Measurements from ENCODE around the gene ANKRD9. TPM values are rescaled to one million over a fixed set of nuclear protein-coding genes. Genes with fewer than 3 reads are reported as not detected.

The ANKRD9 gene
- total RNA-seq, 4 donors from 2014 or later = 171 to 504 (median 319) TPM

GRCh38 chr14:102518063-102518648 lies 8.6 kb upstream of the ANKRD9 start:
- no peaks in the 10 kb centered on the region for H3K9me3 ChIP-seq
- in situ Hi-C loops (cut with MboI; ENCODE audit: low pct_ligation_motif_present in 1 of 4, low pct_unique_long_range_greater_than_20kb in 1 of 4, low sequenced_read_pairs in 3 of 4) (loop anchor here (5.0 to 25.0 kb wide), 4 partner anchors 76 to 156 kb away; partner anchors contain the start of genes CINP (in 1 of the 4) and TECPR2 (in 1 of the 4)), intact Hi-C loops (cut with DNase I; ENCODE audit: low total_unique reads) (no loop called here)
- H3K4me3 ChIP-seq = no peak overlapping the region
- WGBS, 2 donors (ENCODE audit: low coverage in 1 of 2) = 84% methylated on average over 8 of the region's 8 CpGs; no CpG with 5 or more reads in 1 of the 2 donors
- no peak for DNase-seq
- no peaks in the 10 kb centered on the region for H3K36me3 ChIP-seq
- H3K4me1 ChIP-seq = peaks cover 4 to 12% (median 9%) of the 10 kb centered on the region in 4 donors
- TF ChIP-seq POLR2AphosphoS5 (IDR thresholded peaks at IDR 0.05) (no peak), EP300 (IDR thresholded peaks at IDR 0.05; ENCODE audit: low read depth) (no peak), POLR2A (IDR thresholded peaks at IDR 0.05) (no peak), CTCF (IDR thresholded peaks at IDR 0.05) (no peak)
- H3K27me3 ChIP-seq = no peaks in the 10 kb centered on the region
- no peak overlapping the region for H3K27ac ChIP-seq

- TF ChIP-seq POLR2A (IDR thresholded peaks at IDR 0.05) (peak; percentile 56), EP300 (IDR thresholded peaks at IDR 0.05; ENCODE audit: low read depth) (no peak), CTCF (IDR thresholded peaks at IDR 0.05) (peak in 2 of 5 experiments; percentile 19 to 26), POLR2AphosphoS5 (IDR thresholded peaks at IDR 0.05) (no peak)
- Histone ChIP-seq H3K36me3 (no peaks in the 10 kb centered on the region), H3K27me3 (no peaks in the 10 kb centered on the region), H3K4me3 (peak overlapping the region; percentile 71 to 91 (median 79)), H3K27ac (peak overlapping the region; percentile 79 to 90 (median 88)), H3K9me3 (no peaks in the 10 kb centered on the region), H3K4me1 (peaks cover 4 to 8% (median 6%) of the 10 kb centered on the region in 4 donors)
- intact Hi-C loops (cut with DNase I; ENCODE audit: low total_unique reads) = loop anchor here (2.0 kb wide), 1 partner anchor 79 kb away; no protein-coding TSS in a partner anchor
- 25% methylated on average over 32 of the region's 37 CpGs; no CpG with 5 or more reads in 1 of the 2 donors for WGBS, 2 donors (ENCODE audit: low coverage in 1 of 2)
- in situ Hi-C loops (cut with MboI; ENCODE audit: low pct_ligation_motif_present in 1 of 4, low pct_unique_long_range_greater_than_20kb in 1 of 4, low sequenced_read_pairs in 3 of 4) = loop anchor here (5.0 to 25.0 kb wide), 4 partner anchors 75 to 155 kb away; partner anchors contain the start of genes CINP (in 1 of the 4) and TECPR2 (in 1 of the 4)
- peak; percentile 40 for DNase-seq
Observed at GRCh38 chr14:102517392-102518062, 8.0 kb upstream of the ANKRD9 start.

GRCh38 chr14:102516531-102517391 lies 7.2 kb upstream of the ANKRD9 start:
- WGBS, 2 donors (ENCODE audit: low coverage in 1 of 2) = 1 to 33% methylated on average over 1 to 38 of the region's 95 CpGs

More at GRCh38 chr14:102516531-102517391, 7.2 kb upstream of the ANKRD9 start:
- in situ Hi-C loops (cut with MboI; ENCODE audit: low pct_ligation_motif_present in 1 of 4, low pct_unique_long_range_greater_than_20kb in 1 of 4, low sequenced_read_pairs in 3 of 4) = loop anchor here (5.0 to 25.0 kb wide), 4 partner anchors 74 to 154 kb away; partner anchors contain the start of genes CINP (in 1 of the 4) and TECPR2 (in 1 of the 4)
- intact Hi-C loops (cut with DNase I; ENCODE audit: low total_unique reads) = loop anchor here (2.0 kb wide), 1 partner anchor 78 kb away; no protein-coding TSS in a partner anchor
- DNase-seq = peak; percentile 76
- no peaks in the 10 kb centered on the region for H3K27me3 ChIP-seq
- H3K9me3 ChIP-seq = no peaks in the 10 kb centered on the region
- H3K4me1 ChIP-seq = peaks cover 4 to 16% (median 11%) of the 10 kb centered on the region in 4 donors
- peak overlapping the region; percentile 71 to 91 (median 79) for H3K4me3 ChIP-seq
- TF ChIP-seq CTCF (IDR thresholded peaks at IDR 0.05) (peak; percentile 52 to 95 (median 78)), POLR2AphosphoS5 (IDR thresholded peaks at IDR 0.05) (no peak), POLR2A (IDR thresholded peaks at IDR 0.05) (peak; percentile 37), EP300 (IDR thresholded peaks at IDR 0.05; ENCODE audit: low read depth) (no peak)
- H3K36me3 ChIP-seq = no peaks in the 10 kb centered on the region
- H3K27ac ChIP-seq = peak overlapping the region; percentile 79 to 90 (median 88)

Measured in transverse colon (tissue), 4 donors.